ENCODE results near the gene POU6F2.
"Not testable (repeated sequence)": the region's sequence is repeated elsewhere in the genome, so short reads cannot be mapped to it uniquely, and the experiment has no call there.

Gene POU6F2

DNA sequence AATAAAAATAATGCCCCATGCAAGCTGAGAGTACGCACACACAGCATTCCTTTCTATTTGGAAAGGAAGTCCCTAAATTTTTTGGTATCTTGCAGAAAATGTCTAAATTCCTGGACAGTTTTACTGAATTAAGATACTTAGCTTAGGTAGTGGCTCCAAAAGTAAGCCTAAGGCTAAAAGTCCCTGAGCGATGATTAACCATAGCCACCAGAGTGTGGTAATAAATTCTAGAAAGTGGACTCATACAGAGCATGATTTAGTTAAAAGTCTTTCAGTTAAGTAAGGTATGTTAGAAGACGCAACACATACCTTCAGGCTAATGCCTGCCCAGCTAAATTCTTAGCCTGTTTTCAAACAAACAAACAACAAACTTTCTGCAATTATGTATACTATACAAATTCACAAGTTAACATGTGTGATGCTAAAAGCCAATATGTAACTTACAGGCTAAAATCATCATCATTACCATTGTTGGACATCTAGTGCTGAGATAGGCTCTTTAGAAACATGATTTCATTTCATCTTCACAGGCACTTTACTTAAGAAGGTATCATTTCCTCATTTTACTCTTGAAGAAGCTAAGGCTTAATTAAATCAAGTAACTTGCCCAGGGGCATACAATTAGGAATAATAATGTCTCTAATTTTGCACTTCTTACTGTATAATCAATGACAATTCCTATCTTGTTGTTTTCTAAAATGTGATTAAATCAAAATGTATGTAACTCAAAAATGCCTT, 327.1 kb downstream of the POU6F2 start:
- DNase-seq (ENCODE audit: low spot score) = no peak

DNA sequence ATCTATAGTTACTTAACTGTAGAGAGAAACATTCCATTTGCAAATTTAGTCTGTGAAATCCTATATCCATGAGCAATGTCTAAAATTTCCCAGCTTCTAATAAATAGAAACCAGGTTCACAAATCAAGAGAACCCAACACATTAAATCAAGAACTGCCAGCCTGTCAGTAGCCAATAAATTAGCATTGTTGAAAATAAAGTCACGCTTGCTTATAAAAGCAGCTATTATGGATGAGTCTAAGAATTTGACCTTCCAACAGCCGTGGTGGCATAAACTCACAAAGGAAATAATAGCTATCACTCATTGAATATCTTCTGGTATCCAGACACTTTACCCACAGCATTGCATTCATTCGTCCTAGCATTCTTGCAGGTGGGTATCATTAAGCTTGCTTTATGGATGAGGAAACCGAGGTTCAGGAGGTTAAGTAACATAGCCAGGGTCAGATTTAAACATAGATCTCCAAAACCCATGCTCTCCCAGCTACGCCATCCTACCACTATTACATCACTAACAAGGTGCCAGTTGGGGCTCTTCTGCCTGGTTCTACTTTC, 328.4 kb downstream of the POU6F2 start:
- DNase-seq (ENCODE audit: low spot score) = no peak

GRCh38 chr7:39310699-39311098, 333.0 kb downstream of the POU6F2 start:
- DNase-seq (ENCODE audit: low spot score) = peak; percentile 32

GRCh38 chr7:39312254-39312989, 334.7 kb downstream of the POU6F2 start:
- DNase-seq (ENCODE audit: low spot score) = no peak

- no peak for DNase-seq (ENCODE audit: low spot score)
These were observed 335.7 kb downstream of the POU6F2 start for GRCh38 chr7:39313376-39313775.

- DNase-seq (ENCODE audit: low spot score) = peak; percentile 23
These were observed 336.3 kb downstream of the POU6F2 start for GRCh38 chr7:39313974-39314373.

DNA sequence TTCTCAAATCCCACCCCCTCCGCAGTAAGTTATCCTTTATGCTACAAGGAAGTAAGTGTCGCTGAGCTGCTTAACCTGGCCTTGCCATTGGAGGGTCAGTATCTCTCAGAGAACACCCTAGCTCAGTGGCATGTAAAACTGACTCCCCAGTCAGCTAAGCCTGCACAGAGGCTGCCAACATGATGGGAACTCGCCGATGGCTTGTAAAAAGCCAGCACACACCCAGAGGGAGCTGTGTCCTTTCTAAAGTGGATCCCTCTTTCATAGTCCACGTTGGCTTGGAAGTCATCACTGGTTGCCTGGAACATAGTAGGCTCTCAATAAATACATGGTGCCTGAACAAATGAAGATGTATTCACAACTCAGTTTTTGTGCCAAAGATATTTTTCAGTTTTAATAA, 339.4 kb downstream of the POU6F2 start:
- DNase-seq (ENCODE audit: low spot score) = no peak

DNA sequence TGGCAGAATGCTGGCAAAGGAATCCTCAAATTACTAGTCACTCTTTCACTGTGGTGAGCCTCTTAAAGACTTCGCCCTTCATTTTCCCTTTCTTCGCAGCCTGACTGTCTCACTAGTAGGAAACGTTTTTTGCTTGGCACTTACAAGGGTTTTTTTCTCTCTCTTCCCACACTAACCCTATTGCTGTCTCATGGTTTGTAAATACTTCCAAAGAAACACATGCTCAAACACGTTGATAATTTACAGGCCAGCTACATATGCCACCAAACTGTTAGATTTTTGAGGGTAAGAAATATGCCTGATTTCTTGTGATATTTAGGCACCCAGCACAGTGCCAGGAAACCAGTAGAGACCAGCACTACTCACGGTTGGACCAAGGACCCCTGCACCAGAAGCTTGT, 340.2 kb downstream of the POU6F2 start:
- DNase-seq (ENCODE audit: low spot score) = no peak

DNA sequence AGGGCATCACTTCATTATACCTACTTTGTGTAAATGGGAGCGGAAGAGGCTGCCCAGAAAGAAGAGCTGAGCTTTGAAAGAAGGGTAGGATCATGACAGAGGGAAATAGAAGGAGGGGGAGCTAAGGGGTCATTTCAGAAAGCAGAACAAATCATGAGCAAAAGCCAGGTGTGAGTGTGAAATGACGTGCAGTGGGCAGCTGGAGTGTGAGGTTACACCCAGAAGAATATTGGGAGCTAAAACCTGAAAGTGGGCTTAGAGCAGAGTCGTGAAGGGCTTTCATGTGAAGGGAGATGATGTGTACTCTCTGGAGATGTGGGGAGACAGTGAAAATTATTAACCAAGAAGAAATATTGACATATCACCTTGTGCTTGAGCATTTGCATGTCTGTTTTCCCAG, 343.5 kb downstream of the POU6F2 start:
- no peak for DNase-seq (ENCODE audit: low spot score)

DNA sequence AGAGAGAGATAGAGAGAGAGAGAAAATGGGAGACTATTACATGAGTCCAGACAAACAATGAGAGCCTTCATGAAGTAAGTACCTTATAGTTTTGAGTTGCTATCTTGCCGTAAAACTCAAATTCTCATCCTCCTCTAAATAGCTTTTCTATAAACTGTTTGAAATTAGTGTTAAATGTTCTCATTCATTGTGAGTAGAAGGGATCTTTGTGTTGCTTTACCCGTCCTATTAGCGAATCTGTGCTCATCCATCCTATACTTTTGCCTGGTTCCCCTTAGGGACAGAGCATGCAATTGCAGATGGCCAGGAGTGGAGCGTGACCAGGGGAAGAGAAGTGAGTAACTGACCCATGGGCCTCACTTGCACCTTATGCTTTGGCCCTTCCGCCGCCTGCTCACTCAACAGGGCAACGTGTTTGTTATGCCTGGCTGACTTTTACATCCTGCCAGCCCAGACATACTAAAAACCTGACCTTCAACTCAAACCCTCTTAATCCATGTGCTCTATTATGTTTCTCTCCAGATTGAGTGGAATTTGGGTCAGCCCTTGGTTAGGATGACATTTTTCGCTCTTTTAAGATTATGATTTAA, 344.3 kb downstream of the POU6F2 start:
- no peak for DNase-seq (ENCODE audit: low spot score)

- no peak for DNase-seq (ENCODE audit: low spot score)
These were observed 346.5 kb downstream of the POU6F2 start for GRCh38 chr7:39324139-39324760.

DNA sequence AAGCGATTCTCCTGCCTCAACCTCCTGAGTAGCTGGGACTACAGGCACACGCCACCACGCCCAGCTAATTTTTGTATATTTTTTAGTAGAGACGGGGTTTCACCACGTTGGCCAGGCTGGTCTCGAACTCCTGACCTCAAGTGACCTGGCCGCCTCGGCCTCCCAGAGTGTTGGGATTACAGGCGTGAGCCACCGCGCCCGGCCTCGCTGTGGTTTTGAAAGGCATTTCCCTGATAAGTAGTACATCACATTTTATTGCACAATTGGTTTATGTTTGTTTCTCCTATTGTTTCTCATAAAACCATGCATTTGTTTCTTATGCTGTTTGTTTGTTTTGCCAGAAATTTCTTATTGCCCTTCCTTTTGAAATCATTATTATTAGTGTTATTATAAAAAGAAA, 353.9 kb downstream of the POU6F2 start:
- not testable (repeated sequence) for DNase-seq (ENCODE audit: low spot score)

- DNase-seq (ENCODE audit: low spot score) = no peak
These were observed 354.4 kb downstream of the POU6F2 start for GRCh38 chr7:39332142-39332541.

- DNase-seq (ENCODE audit: low spot score) = peak; percentile 53
These were observed 356.0 kb downstream of the POU6F2 start for GRCh38 chr7:39333701-39334100.

DNA sequence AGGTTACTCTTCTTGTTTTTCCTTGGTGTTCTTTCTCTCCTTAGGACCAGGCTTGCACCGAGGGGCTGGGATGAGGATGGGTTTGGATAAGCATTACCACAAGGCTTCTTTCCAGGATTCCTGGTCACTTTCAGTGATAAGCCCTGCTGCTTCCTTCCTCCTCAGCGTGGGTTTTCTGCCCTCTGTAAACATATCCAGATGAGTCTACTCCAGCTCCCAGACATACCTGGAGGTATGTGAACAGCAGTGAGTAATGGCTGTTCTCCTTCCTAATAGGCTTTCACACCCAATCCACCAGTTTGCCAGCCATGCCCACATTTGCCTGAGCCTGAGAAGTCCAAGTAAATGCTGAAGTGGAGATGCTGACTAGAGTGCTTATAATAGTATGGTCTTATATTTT, 358.7 kb downstream of the POU6F2 start:
- no peak for DNase-seq (ENCODE audit: low spot score)

GRCh38 chr7:39338716-39339115, 361.0 kb downstream of the POU6F2 start:
- no peak for DNase-seq (ENCODE audit: low spot score)

DNA sequence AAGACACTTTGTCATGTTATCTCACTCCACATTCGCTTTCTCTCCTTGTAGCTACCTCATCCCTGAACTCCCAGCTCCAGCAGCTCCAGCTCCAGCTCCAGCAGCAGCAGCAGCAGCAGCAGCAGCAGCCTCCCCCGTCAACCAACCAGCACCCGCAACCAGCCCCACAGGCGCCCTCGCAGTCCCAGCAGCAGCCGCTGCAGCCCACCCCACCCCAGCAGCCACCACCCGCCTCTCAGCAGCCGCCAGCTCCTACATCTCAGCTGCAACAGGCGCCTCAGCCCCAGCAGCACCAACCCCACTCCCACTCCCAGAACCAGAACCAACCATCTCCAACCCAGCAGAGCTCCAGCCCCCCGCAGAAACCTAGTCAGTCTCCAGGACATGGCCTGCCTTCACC, 361.9 kb downstream of the POU6F2 start:
- DNase-seq (ENCODE audit: low spot score) = no peak

- no peak for DNase-seq (ENCODE audit: low spot score)
These were observed 363.4 kb downstream of the POU6F2 start for GRCh38 chr7:39341083-39341482.

DNA sequence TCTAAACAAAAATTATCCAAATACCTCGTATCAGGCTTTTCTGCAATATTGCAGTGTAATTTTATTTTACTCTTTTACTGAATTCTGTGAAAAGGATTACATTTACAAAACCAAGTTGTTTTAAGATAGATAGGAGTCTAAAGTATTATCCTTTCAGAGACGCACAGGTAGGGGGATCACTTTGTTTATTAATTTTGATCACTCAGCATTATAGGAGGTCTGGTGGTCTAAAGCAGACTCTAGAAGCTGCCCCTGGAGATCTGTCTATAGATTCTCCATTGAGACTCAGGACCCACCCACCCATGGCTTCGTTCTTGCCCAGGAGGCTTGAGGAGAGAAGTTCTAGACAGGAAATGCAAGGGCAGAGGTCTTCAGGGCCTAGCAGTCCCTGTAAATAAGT, 365.1 kb downstream of the POU6F2 start:
- no peak for DNase-seq (ENCODE audit: low spot score)

GRCh38 chr7:39349452-39350123, 371.9 kb downstream of the POU6F2 start:
- DNase-seq (ENCODE audit: low spot score) = no peak

- peak; percentile 68 for DNase-seq (ENCODE audit: low spot score)
These were observed 376.1 kb downstream of the POU6F2 start for GRCh38 chr7:39353615-39354376.
